ENCODE measurements around the gene TSPAN9. TPM values are rescaled to one million over a fixed set of nuclear protein-coding genes. Genes with fewer than 3 reads are reported as not detected.

The TSPAN9 gene
- total RNA-seq, 1 donor from 2014 or later: 20.5 TPM

- TF ChIP-seq CTCF (conservative IDR thresholded peaks at IDR 0.05; ENCODE audit: low read depth, low read length): no peak
- no peak overlapping the region for H3K4me3 ChIP-seq (ENCODE audit: low read depth, low read length)
- no peak for DNase-seq (ENCODE audit: low read depth)
Measured at GRCh38 chr12:3216726-3217682, 139.8 kb downstream of the TSPAN9 start.

GRCh38 chr12:3217683-3218079, 140.5 kb downstream of the TSPAN9 start:
- TF ChIP-seq CTCF (conservative IDR thresholded peaks at IDR 0.05; ENCODE audit: low read depth, low read length): no peak
- DNase-seq (ENCODE audit: low read depth): no peak
- H3K4me3 ChIP-seq (ENCODE audit: low read depth, low read length): no peak overlapping the region

DNA sequence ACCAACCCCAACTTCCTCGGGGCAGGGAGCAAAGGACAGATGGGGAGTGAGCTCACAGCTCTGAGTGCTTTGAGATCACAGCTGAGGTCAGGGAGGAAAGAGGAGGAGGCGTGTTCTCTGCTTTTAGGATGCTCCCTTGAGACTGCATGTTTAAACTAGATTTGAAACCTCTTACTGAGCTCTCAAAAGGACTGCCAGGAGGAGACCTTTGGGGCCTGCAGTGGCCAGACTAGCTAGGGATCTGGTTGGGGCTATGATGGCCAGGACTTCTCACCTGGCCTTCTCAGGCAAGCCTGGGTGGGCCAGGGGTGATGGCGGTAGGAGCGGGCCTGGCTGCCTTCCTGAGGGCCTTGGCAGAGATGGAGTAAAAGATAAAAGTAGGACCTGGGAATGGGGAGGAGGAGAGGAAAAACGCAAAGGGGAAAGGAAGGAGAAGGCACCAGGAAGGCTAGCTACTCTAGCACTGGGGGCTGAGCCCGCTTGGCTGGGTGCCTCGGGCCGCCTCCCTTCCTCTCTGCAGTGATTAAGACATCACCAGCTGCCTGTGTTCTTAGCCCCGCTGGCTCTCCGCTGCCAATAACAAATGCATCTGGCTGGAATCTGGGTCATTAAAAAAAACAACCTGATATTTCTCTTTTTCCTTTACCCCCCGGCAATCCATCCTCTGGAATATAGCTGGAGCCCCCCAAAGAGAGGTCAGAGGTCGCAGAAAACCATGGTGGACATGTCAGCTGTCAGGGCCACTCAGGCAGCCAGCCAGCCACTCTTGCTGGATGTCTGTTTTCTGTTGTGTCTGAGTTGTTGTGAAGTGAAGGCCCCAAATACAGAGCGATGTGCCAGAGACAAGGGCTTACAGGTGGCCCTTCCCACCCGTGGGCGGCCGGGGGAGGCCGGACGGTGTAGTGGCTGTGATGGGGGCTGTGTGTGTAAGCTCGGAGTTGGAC, 141.3 kb downstream of the TSPAN9 start:
- H3K4me3 ChIP-seq (ENCODE audit: low read depth, low read length): no peak overlapping the region
- no peak for DNase-seq (ENCODE audit: low read depth)
- TF ChIP-seq CTCF (conservative IDR thresholded peaks at IDR 0.05; ENCODE audit: low read depth, low read length): no peak

DNA sequence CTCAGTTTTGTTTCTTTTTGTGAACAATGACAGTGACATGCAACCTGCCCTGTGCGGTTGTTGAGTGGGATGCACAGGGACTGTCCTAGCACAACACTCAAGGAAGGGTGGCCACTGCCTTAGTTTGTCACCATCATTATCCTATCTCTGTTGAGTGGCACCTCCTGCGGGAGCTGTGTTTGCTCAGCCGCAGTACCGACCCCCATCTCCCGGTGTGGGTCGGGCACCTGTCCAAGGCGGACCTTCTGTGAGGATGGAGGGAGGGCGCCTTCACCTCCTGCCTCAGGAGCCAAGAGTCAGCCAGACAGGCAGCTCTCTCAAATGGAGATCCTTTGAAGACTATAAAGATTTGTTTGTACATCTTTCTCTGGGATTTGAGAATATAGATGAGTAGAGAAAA, 142.1 kb downstream of the TSPAN9 start:
- no peak overlapping the region for H3K4me3 ChIP-seq (ENCODE audit: low read depth, low read length)
- DNase-seq (ENCODE audit: low read depth): no peak
- TF ChIP-seq CTCF (conservative IDR thresholded peaks at IDR 0.05; ENCODE audit: low read depth, low read length): no peak

GRCh38 chr12:3220382-3221321, 143.5 kb downstream of the TSPAN9 start:
- TF ChIP-seq CTCF (conservative IDR thresholded peaks at IDR 0.05; ENCODE audit: low read depth, low read length): no peak
- DNase-seq (ENCODE audit: low read depth): no peak
- no peak overlapping the region for H3K4me3 ChIP-seq (ENCODE audit: low read depth, low read length)

DNA sequence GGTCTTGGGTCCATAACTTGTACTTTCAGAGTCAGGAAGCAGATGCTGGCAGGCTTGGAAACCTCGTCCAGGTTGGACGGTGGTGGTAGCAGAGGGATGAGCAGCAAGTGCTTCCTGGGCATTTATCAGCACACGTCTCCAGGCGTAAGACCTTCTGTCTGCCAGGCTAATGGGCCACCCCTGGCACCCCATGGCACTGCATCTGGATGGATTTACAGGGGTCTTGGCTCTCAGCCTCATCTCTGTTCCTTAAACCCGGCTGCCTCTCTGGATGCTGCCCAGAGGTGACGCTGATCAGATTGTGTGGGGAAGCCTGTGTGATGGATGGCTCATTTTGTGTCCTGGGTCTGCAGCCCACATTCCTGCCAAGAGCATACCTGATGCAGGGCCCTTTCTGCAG, 145.1 kb downstream of the TSPAN9 start:
- DNase-seq (ENCODE audit: low read depth): no peak
- H3K4me3 ChIP-seq (ENCODE audit: low read depth, low read length): no peak overlapping the region
- TF ChIP-seq CTCF (conservative IDR thresholded peaks at IDR 0.05; ENCODE audit: low read depth, low read length): no peak
